H1 (cell line): ENCODE data around the gene ZCWPW2. TPM values are rescaled to one million over a fixed set of nuclear protein-coding genes. Genes with fewer than 3 reads are reported as not detected.

Experiments used
- CTCF ChIA-PET: fragments of 300-600 bp; sonication (Branson Sonifier 250); formaldehyde crosslinking; loops from one replicate; lab custom pipeline; 2021; ENCODE audit not compliant: partially characterized antibody; lab: Charles Lee
- POLR2A ChIA-PET: fragments of 300-600 bp; sonication (Branson Sonifier 250); formaldehyde crosslinking; loops from one replicate; lab custom pipeline; 2021; ENCODE audit warnings: inconsistent platforms; ENCODE audit not compliant: partially characterized antibody; lab: Charles Lee
- DNase-seq, 2 experiments: peaks; one replicate each; pipeline versions ENCODE4 v3.0.0 to v3.0.0-alpha.2; 2010 to 2022; ENCODE audit warnings: low spot score in 2 of 2, low read depth in 1 of 2, mixed read lengths in 1 of 2
- FAIRE-seq: peaks from 2 replicates; lab custom pipeline; 2011; peaks lifted over from hg19 to GRCh38; lab: Jason Lieb, UNC
- H2AFZ ChIP-seq: 2 replicates; pipeline ENCODE4 v1.8.1; 2012; ENCODE audit warnings: low read length, inconsistent platforms
- H2AK5ac ChIP-seq: 2 replicates; pipeline ENCODE4 v1.6.1; 2013; ENCODE audit warnings: low read depth, low read length
- H2BK120ac ChIP-seq: replicated peaks from 2 replicates; pipeline ENCODE3; 2013; ENCODE audit warnings: low read depth, low read length, inconsistent platforms
- H2BK12ac ChIP-seq: 2 replicates; pipeline ENCODE4 v1.6.1; 2013; ENCODE audit warnings: low read depth, low read length
- H2BK15ac ChIP-seq: 2 replicates; pipeline ENCODE4 v1.6.1; 2013; ENCODE audit warnings: low read length
- H2BK20ac ChIP-seq: 2 replicates; pipeline ENCODE4 v1.6.1; 2013; ENCODE audit warnings: low read length
- H2BK5ac ChIP-seq: 2 replicates; pipeline ENCODE4 v1.6.1; 2013; ENCODE audit warnings: low read depth, low read length
- H3K14ac ChIP-seq: 2 replicates; pipeline ENCODE4 v1.6.1; 2013; ENCODE audit warnings: inconsistent platforms; ENCODE audit not compliant: insufficient read length
- H3K18ac ChIP-seq: 2 replicates; pipeline ENCODE4 v1.6.1; 2013; ENCODE audit warnings: low read length; ENCODE audit errors: extremely low read depth
- H3K23ac ChIP-seq: 2 replicates; pipeline ENCODE4 v1.6.1; 2013; ENCODE audit warnings: inconsistent platforms; ENCODE audit not compliant: insufficient read length
- H3K23me2 ChIP-seq: 2 replicates; pipeline ENCODE4 v1.6.1; 2013; ENCODE audit warnings: low read depth, low read length
- H3K27ac ChIP-seq: 2 replicates; pipeline ENCODE4 v1.6.1; 2011; ENCODE audit warnings: low read depth, low read length, inconsistent platforms
- H3K27me3 ChIP-seq, 4 experiments: replicated peaks in 1 of 4; 1 replicate in 1 of 4; 2 replicates in 3 of 4; pipeline versions ENCODE4 v1.6.1 to v1.8.1; 2011 to 2013; ENCODE audit warnings: low read length in 3 of 4, mild to moderate bottlenecking in 3 of 4, inconsistent platforms in 2 of 4, mixed read lengths in 2 of 4, moderate library complexity in 1 of 4; ENCODE audit not compliant: control insufficient read depth in 3 of 4, insufficient read depth in 3 of 4; ENCODE audit errors: extremely low read depth in 1 of 4
- H3K36me3 ChIP-seq, 4 experiments: 2 replicates each; pipeline versions ENCODE4 v1.6.1 to v1.8.1; 2011 to 2013; ENCODE audit warnings: mild to moderate bottlenecking in 4 of 4, low read length in 3 of 4, moderate library complexity in 2 of 4, control low read depth in 1 of 4, inconsistent platforms in 1 of 4; ENCODE audit not compliant: insufficient read depth in 4 of 4, control insufficient read depth in 2 of 4
- H3K4ac ChIP-seq: replicated peaks from 2 replicates; pipeline ENCODE3; 2013; ENCODE audit warnings: low read length, low read depth, mixed read lengths, inconsistent platforms; ENCODE audit not compliant: insufficient read length
- H3K4me1 ChIP-seq, 4 experiments: replicated peaks in 1 of 4; 1 replicate in 1 of 4; 2 replicates in 3 of 4; pipeline versions ENCODE4 v1.6.1 to v1.8.1; 2011 to 2013; ENCODE audit warnings: low read length in 3 of 4, inconsistent platforms in 2 of 4, mixed read lengths in 1 of 4; ENCODE audit not compliant: insufficient read depth in 4 of 4, control insufficient read depth in 3 of 4
- H3K4me2 ChIP-seq, 2 experiments: 2 replicates each; pipeline versions ENCODE4 v1.6.1 to v1.8.1; 2011 to 2013; ENCODE audit warnings: low read depth in 2 of 2, low read length in 2 of 2, control low read depth in 1 of 2, inconsistent platforms in 1 of 2, mild to moderate bottlenecking in 1 of 2; ENCODE audit not compliant: insufficient read depth in 1 of 2
- H3K4me3 ChIP-seq, 4 experiments: fragments of 200-600, 300-600 bp in 1 of 4; sonication (generic), shearing (Covaris generic), sonication (Bioruptor Twin) in 1 of 4; 2 replicates each; pipeline versions ENCODE4 v1.5.1 to v1.8.1; 2011 to 2016; ENCODE audit warnings: low read length in 4 of 4, low read depth in 3 of 4, control low read depth in 2 of 4, inconsistent platforms in 2 of 4, mild to moderate bottlenecking in 2 of 4, mixed read lengths in 1 of 4, moderate library complexity in 1 of 4; ENCODE audit not compliant: insufficient read depth in 2 of 4; ENCODE audit errors: extremely low read depth in 1 of 4
- H3K56ac ChIP-seq: replicated peaks from 2 replicates; pipeline ENCODE3; 2013; ENCODE audit warnings: low read depth, mild to moderate bottlenecking, mixed read lengths, low read length, inconsistent platforms; ENCODE audit not compliant: insufficient read length
- H3K79me1 ChIP-seq: 2 replicates; pipeline ENCODE4 v1.6.1; 2013; ENCODE audit warnings: low read depth, low read length, control low read depth
- H3K79me2 ChIP-seq, 2 experiments: 2 replicates each; pipeline versions ENCODE4 v1.6.1 to v1.8.1; 2012 to 2013; ENCODE audit warnings: low read length in 2 of 2, mild to moderate bottlenecking in 2 of 2, inconsistent platforms in 1 of 2; ENCODE audit not compliant: insufficient read depth in 2 of 2, control insufficient read depth in 1 of 2
- H3K9ac ChIP-seq, 4 experiments: replicated peaks in 1 of 4; 1 replicate in 1 of 4; 2 replicates in 3 of 4; pipeline versions ENCODE4 v1.6.1 to v1.8.1; 2011 to 2013; ENCODE audit warnings: low read depth in 3 of 4, low read length in 3 of 4, control low read depth in 2 of 4, mild to moderate bottlenecking in 2 of 4, moderate library complexity in 2 of 4, inconsistent platforms in 1 of 4; ENCODE audit errors: extremely low read depth in 1 of 4
- H3K9me3 ChIP-seq, 2 experiments: 2 replicates each; pipeline versions ENCODE4 v1.6.1 to v1.8.1; 2012 to 2013; ENCODE audit warnings: mild to moderate bottlenecking in 2 of 2, moderate library complexity in 2 of 2, control low read depth in 1 of 2, inconsistent platforms in 1 of 2, low read depth in 1 of 2, low read length in 1 of 2, mixed read lengths in 1 of 2; ENCODE audit not compliant: insufficient read depth in 2 of 2
- H4K20me1 ChIP-seq, 2 experiments: replicated peaks in 1 of 2; 2 replicates each; pipeline versions ENCODE3 to v1.8.1; 2011 to 2013; ENCODE audit warnings: inconsistent platforms in 2 of 2, low read length in 2 of 2, mild to moderate bottlenecking in 1 of 2; ENCODE audit not compliant: insufficient read depth in 2 of 2, control insufficient read depth in 1 of 2
- H4K5ac ChIP-seq: 2 replicates; pipeline ENCODE4 v1.6.1; 2013; ENCODE audit warnings: low read length, low read depth, mixed read lengths, inconsistent platforms; ENCODE audit not compliant: insufficient read length
- H4K8ac ChIP-seq: 2 replicates; pipeline ENCODE4 v1.8.0; 2013; ENCODE audit warnings: mild to moderate bottlenecking, moderate library complexity, low read length, inconsistent platforms; ENCODE audit not compliant: insufficient read depth; ENCODE audit errors: extremely low read depth
- H4K91ac ChIP-seq: replicated peaks from 2 replicates; pipeline ENCODE3; 2013; ENCODE audit warnings: low read length, mixed read lengths, inconsistent platforms; ENCODE audit not compliant: insufficient read length
- ATF3 ChIP-seq: IDR thresholded peaks from 2 replicates; pipeline ENCODE4 v1.6.1; 2011; ENCODE audit warnings: low read depth, mild to moderate bottlenecking, low read length; ENCODE audit not compliant: insufficient read depth
- BCL11A ChIP-seq, 2 experiments: IDR thresholded peaks; one replicate each; pipeline ENCODE4 v1.6.1; 2011; ENCODE audit warnings: low read depth in 2 of 2, low read length in 2 of 2, mild to moderate bottlenecking in 2 of 2
- BRCA1 ChIP-seq: IDR thresholded peaks from 2 replicates; pipeline ENCODE4 v1.6.1; 2012; ENCODE audit warnings: low read depth, low read length, improper control_type of control experiment
- CBX5 ChIP-seq: fragments of 300-800, 300-1000 bp; sonication (generic); IDR thresholded peaks from 2 replicates; pipeline ENCODE4 v1.7.1; 2016; ENCODE audit warnings: antibody characterized with exemption, low read length, low read depth
- CTBP2 ChIP-seq: IDR thresholded peaks from 2 replicates; pipeline ENCODE4 v1.7.0; 2011; ENCODE audit warnings: borderline replicate concordance, mild to moderate bottlenecking, moderate library complexity, mixed read lengths, low read length; ENCODE audit not compliant: insufficient read depth, insufficient read length
- EP300 ChIP-seq, 2 experiments: IDR thresholded peaks; 1 replicate in 1 of 2; 2 replicates in 1 of 2; pipeline ENCODE4 v1.6.1; 2011 to 2012; ENCODE audit warnings: low read depth in 2 of 2, low read length in 2 of 2, mild to moderate bottlenecking in 2 of 2, borderline replicate concordance in 1 of 2, inconsistent platforms in 1 of 2, moderate library complexity in 1 of 2
- KDM1A ChIP-seq: fragments of 200-600, 300-600 bp; sonication (generic); IDR thresholded peaks from 2 replicates; pipeline ENCODE4 v1.7.1; 2016; ENCODE audit warnings: mild to moderate bottlenecking, low read length, borderline replicate concordance
- KDM4A ChIP-seq: IDR thresholded peaks from one replicate; pipeline ENCODE4 v1.7.1; 2012; ENCODE audit warnings: low read depth, mild to moderate bottlenecking, moderate library complexity, low read length, inconsistent platforms; ENCODE audit not compliant: severe bottlenecking
- MAFK ChIP-seq: IDR thresholded peaks from 2 replicates; pipeline ENCODE4 v1.6.1; 2012; ENCODE audit warnings: low read depth, mild to moderate bottlenecking, improper control_type of control experiment, low read length
- RFX5 ChIP-seq: IDR thresholded peaks from 2 replicates; pipeline ENCODE4 v1.6.1; 2011; ENCODE audit warnings: low read depth, low read length, improper control_type of control experiment, borderline replicate concordance
- RNF2 ChIP-seq: fragments of 200-900, 300-1000 bp; sonication (generic); IDR thresholded peaks from 2 replicates; pipeline ENCODE4 v1.7.1; 2016; ENCODE audit warnings: borderline replicate concordance, low read depth, mild to moderate bottlenecking, antibody characterized with exemption, low read length; ENCODE audit not compliant: poor library complexity, severe bottlenecking; ENCODE audit errors: missing control alignments
- SIN3A ChIP-seq, 2 experiments: IDR thresholded peaks in 1 of 2; conservative IDR thresholded peaks in 1 of 2; 2 replicates each; pipeline ENCODE4 v1.6.1; 2011 to 2012; ENCODE audit warnings: low read length in 2 of 2, improper control_type of control experiment in 1 of 2, low read depth in 1 of 2, mild to moderate bottlenecking in 1 of 2
- TAF7 ChIP-seq: optimal IDR thresholded peaks from 2 replicates; pipeline ENCODE3; 2011; ENCODE audit warnings: low read depth, mild to moderate bottlenecking, inconsistent platforms, low read length, moderate library complexity, borderline replicate concordance
- polyA plus RNA-seq, 7 experiments: library from polyadenylated mRNA; depleted of rRNA in 3 of 7; stranded (reverse) in 5 of 7; unstranded in 2 of 7; fragments of >200 nt in 5 of 7; fragments of 200-250 nt in 2 of 7; gene quantifications; 1 replicate in 5 of 7; 2 replicates in 1 of 7; 4 replicates in 1 of 7; pipeline versions ENCODE4 v1.2.1 to v1.2.3, GENCODE V29; 2011 to 2013; ENCODE audit warnings: missing spikeins in 2 of 7, mixed read lengths in 2 of 7
- total RNA-seq: library from RNA; stranded (reverse); fragmentation: NEBNext Ultra II Directional; extraction: Animal tissue kit (Norgen Biotek cat#: 25700); gene quantifications from 2 replicates; pipeline ENCODE4 v1.2.1, GENCODE V29; 2021

ZCWPW2 gene
- total and polyA plus RNA-seq, 2 of the 8 experiments (the other 6 are each of a cell fraction or from before 2014, with no cell fraction given), result 0.11 to 0.39 TPM

- Histone ChIP-seq H3K27ac (no peak overlapping the region), H3K4me3 (no peak overlapping the region), H4K8ac (no peak overlapping the region), H3K9me3 (no peaks in the 10 kb centered on the region), H2AFZ (no peak overlapping the region), H3K14ac (no peak overlapping the region), H2BK20ac (no peak overlapping the region), H2AK5ac (no peak overlapping the region), H2BK15ac (no peak overlapping the region), H3K23ac (no peak overlapping the region), H4K20me1 (no peaks in the 10 kb centered on the region), H2BK12ac (no peak overlapping the region), H4K5ac (no peak overlapping the region), H3K23me2 (no peaks in the 10 kb centered on the region), H3K79me1 (no peaks in the 10 kb centered on the region), H3K4ac (no peak overlapping the region), H3K36me3 (peaks cover 0 to 16% (median 2%) of the 10 kb centered on the region in 4 experiments; a peak in 3 of 8 replicates), H4K91ac (no peak overlapping the region), H3K4me1 (0 out of 7 replicates have a peak, but pooled peaks cover 0 to under 1% (median 0%) of the 10 kb centered on the region in 4 experiments), H3K27me3 (no peaks in the 10 kb centered on the region), H3K18ac (no peak overlapping the region), H3K9ac (no peak overlapping the region), H2BK120ac (no peak overlapping the region), H3K4me2 (no peak overlapping the region), H2BK5ac (no peak overlapping the region), H3K56ac (no peak overlapping the region), H3K79me2 (peaks cover 0 to 4% of the 10 kb centered on the region in 2 experiments; a peak in 2 of 4 replicates)
- FAIRE-seq (no peak), DNase-seq (no peak)
- ChIA-PET POLR2A (no interaction called here), CTCF (interaction anchor here (0.7 to 2.5 kb wide), 4 partner anchors 9 to 20 kb away, joined by 3 to 6 read pairs (median 4); no protein-coding TSS in a partner anchor)
- TF ChIP-seq ATF3, result no peak
- TF ChIP-seq CTBP2, result no peak
- no peak for TF ChIP-seq RNF2
- no peak for TF ChIP-seq EP300 (IDR thresholded peaks at IDR 0.05; ENCODE audit: borderline replicate concordance in 1 of 2, low read depth in 2 of 2, low read length in 2 of 2)
- no peak for TF ChIP-seq SIN3A (conservative IDR thresholded peaks at IDR 0.05 in 1 of 2, IDR thresholded peaks at IDR 0.05 in 1 of 2; ENCODE audit: low read depth in 1 of 2, low read length in 2 of 2)
- no peak for TF ChIP-seq BRCA1
- no peak for TF ChIP-seq CBX5
- no peak for TF ChIP-seq BCL11A (IDR thresholded peaks at IDR 0.05; ENCODE audit: low read depth in 2 of 2, low read length in 2 of 2)
- no peak for TF ChIP-seq KDM1A
- no peak for TF ChIP-seq MAFK
- TF ChIP-seq RFX5, result no peak
- TF ChIP-seq KDM4A, result no peak
- TF ChIP-seq TAF7, result no peak
Observed at GRCh38 chr3:28337230-28337629, 11.3 kb upstream of the ZCWPW2 start.
